HG03095 (cell line): ENCODE measurements around the gene OR11L1.

Source experiments
- ATAC-seq: cut with Tn5 transposase; IDR thresholded peaks from one replicate; pipeline ENCODE4 v1.9.1; 2021; ENCODE audit warnings: moderate library complexity; ENCODE audit not compliant: unreplicated experiment

Gene OR11L1

GRCh38 chr1:247841796-247842195, at the start of gene OR11L1:
Gene OR11L1 (minus strand): TSS chr1:247841896. CDS start chr1:247841896, 0 bp downstream.
- ATAC-seq, result no peak

- no peak for ATAC-seq
Observed at GRCh38 chr1:247884797-247885413, 43.2 kb upstream of the OR11L1 start.

- no peak for ATAC-seq
Observed at GRCh38 chr1:247883346-247883745, 41.6 kb upstream of the OR11L1 start.

- ATAC-seq, result no peak
Observed at GRCh38 chr1:247865416-247865815, 23.7 kb upstream of the OR11L1 start.

- ATAC-seq, result no peak
Observed at GRCh38 chr1:247864644-247865043, 22.9 kb upstream of the OR11L1 start.

GRCh38 chr1:247862756-247863155, 21.1 kb upstream of the OR11L1 start:
- ATAC-seq, result no peak

GRCh38 chr1:247857985-247858619, 16.4 kb upstream of the OR11L1 start:
- ATAC-seq, result no peak

GRCh38 chr1:247857069-247857984, 15.6 kb upstream of the OR11L1 start, which contains the start of gene TRIM58:
Gene TRIM58 (plus strand): TSS chr1:247857187. CDS start chr1:247857247, 60 bp downstream.
- ATAC-seq, result no peak

GRCh38 chr1:247855911-247856310, 14.2 kb upstream of the OR11L1 start:
- no peak for ATAC-seq

GRCh38 chr1:247854899-247855545, 13.3 kb upstream of the OR11L1 start:
- ATAC-seq, result no peak

- no peak for ATAC-seq
Observed at GRCh38 chr1:247849616-247850015, 7.9 kb upstream of the OR11L1 start.

GRCh38 chr1:247848346-247848745, 6.7 kb upstream of the OR11L1 start:
- ATAC-seq, result no peak

GRCh38 chr1:247845693-247846017, 4.0 kb upstream of the OR11L1 start:
- no peak for ATAC-seq

GRCh38 chr1:247845011-247845692, 3.5 kb upstream of the OR11L1 start:
- ATAC-seq, result no peak

- no peak for ATAC-seq
Observed at GRCh38 chr1:247843411-247843810, 1.7 kb upstream of the OR11L1 start.

- ATAC-seq, result no peak
Observed at GRCh38 chr1:247840818-247841217, 878 bp downstream of the OR11L1 start.

- no peak for ATAC-seq
Observed at GRCh38 chr1:247833601-247834000, 8.1 kb downstream of the OR11L1 start.

- no peak for ATAC-seq
Observed at GRCh38 chr1:247829656-247830055, 12.0 kb downstream of the OR11L1 start.

- no peak for ATAC-seq
Observed at GRCh38 chr1:247825362-247825761, 16.3 kb downstream of the OR11L1 start.

- ATAC-seq, result no peak
Observed at GRCh38 chr1:247824023-247824422, 17.7 kb downstream of the OR11L1 start, which contains the start of gene OR14A16. Gene OR14A16 (minus strand): TSS chr1:247824119. CDS start chr1:247815729, 8,390 bp downstream.

GRCh38 chr1:247822060-247822459, 19.6 kb downstream of the OR11L1 start:
- no peak for ATAC-seq
